H4 (cell line): ENCODE results near the gene MLXIP. TPM values are rescaled to one million over a fixed set of nuclear protein-coding genes. Genes with fewer than 3 reads are reported as not detected.
"Not testable (repeated sequence)": the region's sequence is repeated elsewhere in the genome, so short reads cannot be mapped to it uniquely, and the experiment has no call there.

Experiments
- DNase-seq: peaks from one replicate; pipeline ENCODE4 v3.0.0-alpha.2; 2015; ENCODE audit warnings: low spot score
- total RNA-seq: library from RNA; depleted of rRNA; stranded (reverse); fragments of >200 nt; shearing (Covaris generic); gene quantifications from 2 replicates; pipeline ENCODE4 v1.2.3, GENCODE V29; 2014

Gene MLXIP
- total RNA-seq, 1 experiment from 2014 or later, result 5.0 TPM

GRCh38 chr12:122148657-122149056, 70.1 kb downstream of the MLXIP start:
- no peak for DNase-seq

- DNase-seq, result no peak
Measured at GRCh38 chr12:122150127-122150681, 71.6 kb downstream of the MLXIP start.

- no peak for DNase-seq
Measured at GRCh38 chr12:122152754-122153153, 74.2 kb downstream of the MLXIP start.

GRCh38 chr12:122155705-122156104, 77.1 kb downstream of the MLXIP start:
- DNase-seq, result no peak

GRCh38 chr12:122158700-122159285, 80.2 kb downstream of the MLXIP start:
- no peak for DNase-seq

GRCh38 chr12:122159882-122160281, 81.3 kb downstream of the MLXIP start:
- no peak for DNase-seq

- no peak for DNase-seq
Measured at GRCh38 chr12:122160761-122161160, 82.2 kb downstream of the MLXIP start.

- DNase-seq, result no peak
Measured at GRCh38 chr12:122161682-122162081, 83.1 kb downstream of the MLXIP start.

- DNase-seq, result no peak
Measured at GRCh38 chr12:122162976-122163375, 84.4 kb downstream of the MLXIP start.

- DNase-seq, result no peak
Measured at GRCh38 chr12:122166422-122167349, 88.1 kb downstream of the MLXIP start.

- DNase-seq, result no peak
Measured at GRCh38 chr12:122167356-122167925, 88.9 kb downstream of the MLXIP start.

GRCh38 chr12:122168492-122168891, 89.9 kb downstream of the MLXIP start:
- no peak for DNase-seq

- DNase-seq, result no peak
Measured at GRCh38 chr12:122171399-122171798, 92.8 kb downstream of the MLXIP start.

GRCh38 chr12:122172262-122172939, 93.8 kb downstream of the MLXIP start:
- DNase-seq, result no peak

GRCh38 chr12:122174155-122174845, 95.7 kb downstream of the MLXIP start, which contains the start of gene IL31:
TSS of gene IL31 (minus strand) at chr12:122174221. CDS start at chr12:122174172, 49 bp downstream.
- DNase-seq, result no peak

GRCh38 chr12:122176473-122176872, 97.9 kb downstream of the MLXIP start:
- not testable (repeated sequence) for DNase-seq

- DNase-seq, result no peak
Measured at GRCh38 chr12:122182887-122183587, 104.5 kb downstream of the MLXIP start, which contains the start of gene LRRC43. TSS of gene LRRC43 (plus strand) at chr12:122183123. CDS start at chr12:122183145, 22 bp downstream.

- DNase-seq, result no peak
Measured at GRCh38 chr12:122183588-122183940, 105.0 kb downstream of the MLXIP start.

- DNase-seq, result no peak
Measured at GRCh38 chr12:122184517-122184916, 106.0 kb downstream of the MLXIP start.

GRCh38 chr12:122185079-122185478, 106.5 kb downstream of the MLXIP start:
- DNase-seq, result no peak
